HG02588 (cell line): ENCODE measurements around the gene ARHGAP15.
A peak's percentile ranks its signal among the peaks of the same experiment; 100 is the strongest.

Experiments used
- ATAC-seq: cut with Tn5 transposase; IDR thresholded peaks from one replicate; pipeline ENCODE4 v1.9.1; 2021; ENCODE audit warnings: mild to moderate bottlenecking, moderate library complexity; ENCODE audit not compliant: unreplicated experiment

ARHGAP15 gene

DNA sequence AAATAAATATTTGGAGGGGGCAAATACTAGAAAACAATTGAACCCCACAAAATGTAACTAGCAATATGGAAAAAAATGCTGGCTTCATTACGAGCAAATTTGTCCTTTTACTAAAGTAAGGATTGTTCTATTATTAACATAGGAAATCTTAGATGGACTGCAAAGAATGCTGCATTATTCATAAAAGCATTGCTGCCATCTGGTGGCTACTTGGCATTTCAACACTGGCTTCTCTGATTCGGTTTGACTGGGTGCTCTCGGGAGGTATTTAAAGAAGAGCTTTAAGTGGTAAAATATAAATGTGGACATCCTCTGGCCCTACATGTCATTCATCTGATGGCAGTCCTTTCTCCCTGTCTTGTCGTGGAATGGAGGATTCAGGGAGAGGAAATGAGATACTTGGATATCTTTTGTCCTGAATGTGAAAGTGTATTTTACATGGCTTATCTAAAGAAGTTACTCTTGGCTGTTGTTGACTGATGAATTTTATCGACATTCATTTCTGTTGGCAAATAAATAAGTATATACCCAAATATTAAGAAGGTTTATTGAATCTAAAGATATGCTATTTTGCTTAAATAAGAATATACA, 130.2 kb downstream of the ARHGAP15 start:
- no peak for ATAC-seq

GRCh38 chr2:143261986-143262385, 132.8 kb downstream of the ARHGAP15 start:
- peak; percentile 84 for ATAC-seq

DNA sequence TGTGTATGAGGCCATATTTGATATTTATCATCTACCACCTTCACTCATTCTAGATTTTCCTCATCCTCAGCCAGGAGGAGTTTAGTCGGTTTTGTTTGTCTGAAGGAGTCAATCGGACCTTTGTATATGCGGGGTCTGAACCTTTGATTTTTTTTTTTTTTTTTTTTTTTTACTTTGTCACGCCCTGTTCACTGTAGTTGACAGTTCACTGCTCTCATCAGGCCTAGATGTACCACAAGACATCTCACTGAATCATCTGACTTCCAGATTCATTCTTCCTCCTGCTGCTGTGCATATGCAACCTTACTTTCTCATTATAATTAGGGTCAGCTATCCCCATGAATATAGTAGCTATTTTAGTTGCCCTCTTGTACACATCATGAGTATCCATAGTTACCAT, 133.2 kb downstream of the ARHGAP15 start:
- peak; percentile 9 for ATAC-seq

GRCh38 chr2:143263066-143263625, 133.9 kb downstream of the ARHGAP15 start:
- no peak for ATAC-seq

GRCh38 chr2:143264851-143265250, 135.6 kb downstream of the ARHGAP15 start:
- no peak for ATAC-seq

DNA sequence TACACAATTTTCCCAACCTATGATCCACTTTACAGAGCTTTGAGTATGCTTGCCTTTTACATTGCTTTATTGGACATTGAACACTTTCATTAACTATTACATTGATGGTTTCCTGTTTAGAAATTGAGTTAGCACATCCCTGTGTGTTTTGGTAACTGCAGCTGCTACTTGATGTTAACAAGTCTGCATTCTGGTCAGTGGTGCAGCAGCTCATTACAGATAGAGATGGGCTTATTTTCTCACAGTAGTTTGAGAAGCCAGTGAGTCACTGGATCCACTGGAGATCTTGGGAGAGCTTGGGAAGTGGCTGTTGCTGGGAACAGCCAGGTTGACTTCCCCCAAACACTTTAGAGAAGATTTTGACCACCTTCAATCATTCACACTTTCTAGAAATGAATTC, 150.5 kb downstream of the ARHGAP15 start:
- no peak for ATAC-seq

DNA sequence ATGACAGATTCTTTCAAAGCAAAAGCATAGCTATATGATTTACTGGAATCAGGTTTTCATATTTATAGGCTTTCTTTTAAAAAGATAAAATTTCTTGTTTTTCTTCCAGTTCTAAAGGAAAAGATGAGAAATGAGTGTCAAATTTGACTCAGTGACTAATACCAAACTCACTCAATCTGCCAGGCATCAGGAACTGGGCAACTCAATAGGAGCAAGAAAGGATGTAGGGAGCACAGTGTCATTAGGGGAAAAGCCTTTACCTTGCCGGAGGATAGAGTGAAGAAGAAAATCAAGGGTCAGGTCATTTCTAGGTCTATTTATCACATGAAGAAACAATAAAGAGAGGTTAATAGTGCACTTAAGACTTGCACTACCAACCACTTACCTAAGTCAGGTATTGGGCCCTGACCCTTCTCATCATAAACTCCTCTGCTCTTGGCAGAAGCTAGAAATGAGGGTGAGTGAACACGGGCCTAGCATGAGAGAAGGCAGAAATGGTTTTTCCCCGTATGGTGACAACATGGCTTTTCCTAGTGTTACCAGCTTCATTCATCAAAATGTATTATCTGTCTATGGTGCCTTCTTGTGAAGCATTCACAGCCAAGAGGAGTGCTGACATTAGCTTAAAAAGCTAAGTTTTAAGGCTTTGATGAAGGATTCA, 151.0 kb downstream of the ARHGAP15 start:
- no peak for ATAC-seq

- ATAC-seq: no peak
Observed at GRCh38 chr2:143282684-143283083, 153.5 kb downstream of the ARHGAP15 start.

DNA sequence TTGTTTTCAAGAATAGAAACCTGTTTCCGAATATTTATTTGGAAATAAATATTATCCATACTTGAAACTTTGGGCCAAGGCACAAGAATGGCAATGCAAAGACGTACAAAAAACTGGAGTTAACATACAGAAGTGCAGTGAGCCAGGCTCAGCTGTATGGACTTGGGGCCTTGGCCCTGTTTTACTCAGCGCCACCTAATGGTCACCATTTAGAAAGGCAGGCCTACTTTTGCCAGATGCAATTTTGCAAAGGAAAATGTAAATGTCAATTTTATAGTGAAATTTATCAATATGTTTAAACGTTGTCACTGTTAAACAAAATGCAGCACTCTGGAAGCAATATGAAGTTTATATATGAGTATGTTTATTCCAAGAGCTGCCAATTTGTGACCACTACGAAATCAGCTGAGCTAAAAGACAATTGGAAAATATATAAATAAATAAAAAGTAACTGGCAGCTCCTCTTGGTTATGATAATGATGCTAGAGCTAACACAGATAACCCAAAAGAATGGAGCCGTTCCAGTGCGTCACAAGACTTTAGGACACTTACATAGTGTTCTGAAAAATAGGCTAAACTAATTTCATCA, 155.0 kb downstream of the ARHGAP15 start:
- ATAC-seq: peak; percentile 55

DNA sequence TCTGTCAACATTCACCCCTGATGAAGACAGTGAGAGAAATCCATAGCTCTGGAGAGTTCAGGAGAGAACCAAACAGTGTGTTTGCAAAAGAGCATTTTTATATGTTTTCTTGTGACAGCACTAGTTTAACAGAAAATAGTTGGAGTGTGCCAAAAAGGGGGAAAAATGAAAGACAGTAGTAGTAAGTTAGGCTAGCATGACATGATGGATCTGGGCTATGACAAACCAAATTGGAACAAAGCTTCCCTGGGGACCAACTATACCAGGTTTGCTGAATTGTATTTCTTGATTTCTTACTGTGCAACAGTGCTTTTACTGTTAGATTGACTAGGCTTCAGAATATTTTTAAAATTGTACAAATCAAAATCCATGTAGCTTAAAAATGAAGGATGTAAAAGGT, 159.8 kb downstream of the ARHGAP15 start:
- no peak for ATAC-seq

- no peak for ATAC-seq
Observed at GRCh38 chr2:143290221-143290620, 161.0 kb downstream of the ARHGAP15 start.

GRCh38 chr2:143294068-143294467, 164.8 kb downstream of the ARHGAP15 start:
- ATAC-seq: no peak

- no peak for ATAC-seq
Observed at GRCh38 chr2:143296089-143296488, 166.9 kb downstream of the ARHGAP15 start.

GRCh38 chr2:143297182-143297581, 168.0 kb downstream of the ARHGAP15 start:
- no peak for ATAC-seq

GRCh38 chr2:143300536-143300935, 171.3 kb downstream of the ARHGAP15 start:
- ATAC-seq: no peak

- ATAC-seq: no peak
Observed at GRCh38 chr2:143311426-143311825, 182.2 kb downstream of the ARHGAP15 start.

DNA sequence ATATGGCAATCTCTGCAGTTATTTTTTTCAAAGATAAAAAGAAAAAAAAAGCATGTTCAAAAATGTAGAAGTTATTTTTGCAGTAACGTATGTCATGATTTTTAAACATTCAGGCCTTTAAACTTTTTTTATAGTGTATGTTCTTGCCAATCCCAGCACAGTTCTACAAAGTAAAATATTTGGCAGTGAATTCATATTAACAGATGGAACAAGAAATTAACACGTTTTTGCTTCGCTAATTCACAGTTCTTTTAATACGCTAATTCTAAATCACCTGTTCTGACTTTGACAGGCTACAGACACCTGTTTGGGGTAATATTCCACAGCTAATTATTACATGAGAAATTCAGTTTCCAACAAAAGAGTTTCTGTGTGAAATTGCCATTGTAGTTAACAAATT, 183.2 kb downstream of the ARHGAP15 start:
- no peak for ATAC-seq

DNA sequence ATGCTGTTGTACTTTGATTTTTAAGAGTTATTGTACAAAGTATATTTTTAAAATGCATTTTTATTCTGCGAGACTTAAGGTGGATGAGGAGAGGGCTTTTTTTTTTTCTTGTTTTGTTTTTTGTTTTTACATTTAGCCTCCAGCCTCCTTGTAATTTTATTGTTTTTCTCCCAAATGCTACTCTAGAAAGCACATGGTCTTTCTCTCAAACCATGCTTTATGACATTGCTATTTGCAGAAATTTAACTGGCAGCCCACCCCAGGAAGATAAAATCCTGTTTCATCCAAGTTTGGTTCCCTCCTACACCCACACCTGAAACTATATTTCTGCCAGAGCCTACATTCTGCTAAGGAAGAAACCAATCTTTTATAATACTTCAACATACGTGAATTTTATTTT, 184.6 kb downstream of the ARHGAP15 start:
- ATAC-seq: no peak

GRCh38 chr2:143321994-143322393, 192.8 kb downstream of the ARHGAP15 start:
- ATAC-seq: no peak

DNA sequence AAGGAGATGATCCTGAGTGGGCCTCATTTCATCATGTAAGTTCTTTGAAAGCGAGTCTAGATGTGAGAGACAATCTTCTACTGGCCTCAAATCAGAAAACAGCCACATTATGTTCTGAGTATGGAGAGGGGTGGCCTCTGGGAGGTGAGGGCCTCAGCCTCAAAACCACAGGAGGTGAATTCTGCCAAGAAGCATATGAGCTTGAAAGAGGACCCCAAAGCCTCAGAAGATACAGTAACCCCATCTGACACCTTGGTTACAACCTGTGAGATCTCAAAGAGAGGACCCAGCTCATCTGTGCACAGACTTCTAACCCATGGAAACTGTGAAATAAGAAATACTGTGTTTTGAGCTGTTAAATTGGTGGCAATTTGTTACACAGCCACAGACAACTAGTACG, 200.1 kb downstream of the ARHGAP15 start:
- ATAC-seq: no peak

DNA sequence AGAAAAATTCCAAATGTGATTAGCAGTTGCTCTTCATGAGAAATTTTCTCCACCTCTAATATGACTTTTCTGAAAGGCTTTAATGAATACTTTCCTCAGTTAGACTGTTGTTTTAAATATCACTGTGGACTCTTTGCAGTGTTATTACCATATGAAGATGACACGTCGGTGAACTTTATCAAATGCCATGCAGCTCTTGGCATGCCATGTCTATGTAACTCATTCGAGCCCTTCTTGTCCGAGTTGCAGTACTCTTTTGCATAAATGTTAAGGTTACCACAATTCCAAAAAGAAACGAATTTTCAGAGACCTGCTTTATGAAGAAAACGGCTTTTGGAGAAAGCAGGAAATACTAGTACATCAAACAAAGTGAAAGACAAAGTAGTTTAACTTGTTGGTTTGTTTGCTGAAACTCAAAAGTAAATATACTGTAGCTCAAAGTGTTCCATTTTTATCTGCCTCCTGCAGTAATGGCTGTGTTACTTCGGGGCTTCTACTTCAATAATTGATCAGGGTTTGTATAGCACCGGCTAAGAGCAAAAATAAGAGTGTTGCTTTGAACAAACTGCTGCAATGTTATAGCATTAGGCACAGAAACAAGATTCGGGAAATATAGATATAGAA, 204.1 kb downstream of the ARHGAP15 start:
- no peak for ATAC-seq

GRCh38 chr2:143333847-143334246, 204.6 kb downstream of the ARHGAP15 start:
- ATAC-seq: no peak
